DOHH2 (cell line): ENCODE results near the gene IRAG1.

Experiments used
- H3F3A ChIP-seq: fragments of 200-600 bp; sonication (generic), shearing (Covaris generic); 2 replicates; pipeline ENCODE4 v1.6.0; 2016; ENCODE audit warnings: antibody characterized with exemption, mild to moderate bottlenecking; ENCODE audit not compliant: control insufficient read depth, insufficient read depth
- H3K27ac ChIP-seq: fragments of 200-600 bp; sonication (generic); 2 replicates; pipeline ENCODE4 v1.5.1; 2014; ENCODE audit warnings: low read depth, mild to moderate bottlenecking, low read length, moderate library complexity
- H3K27me3 ChIP-seq: fragments of 200-600 bp; sonication (generic); 2 replicates; pipeline ENCODE4 v1.6.1; 2014; ENCODE audit warnings: mild to moderate bottlenecking, low read length, mixed read lengths; ENCODE audit not compliant: control insufficient read depth
- H3K36me3 ChIP-seq: fragments of 200-600 bp; sonication (generic); 2 replicates; pipeline ENCODE4 v1.6.1; 2014; ENCODE audit warnings: mild to moderate bottlenecking, low read length, moderate library complexity, mixed read lengths; ENCODE audit not compliant: control insufficient read depth
- H3K4me1 ChIP-seq: fragments of 200-600 bp; sonication (generic); 2 replicates; pipeline ENCODE4 v1.6.1; 2014; ENCODE audit warnings: mild to moderate bottlenecking, low read length, mixed read lengths; ENCODE audit not compliant: control insufficient read depth
- H3K4me2 ChIP-seq: fragments of 200-600 bp; sonication (generic); 2 replicates; pipeline ENCODE4 v1.6.0; 2014; ENCODE audit warnings: mild to moderate bottlenecking, low read length, moderate library complexity
- H3K4me3 ChIP-seq: fragments of 200-600 bp; sonication (generic); 2 replicates; pipeline ENCODE4 v1.5.1; 2014; ENCODE audit warnings: mild to moderate bottlenecking, low read length, mixed read lengths
- H3K79me2 ChIP-seq: fragments of 200-600 bp; sonication (generic); 2 replicates; pipeline ENCODE4 v1.6.1; 2014; ENCODE audit warnings: mild to moderate bottlenecking, low read length, mixed read lengths; ENCODE audit not compliant: control insufficient read depth
- H3K9me2 ChIP-seq: fragments of 200-600 bp; sonication (generic); replicated peaks from 2 replicates; pipeline ENCODE4 v1.6.1; 2014; ENCODE audit warnings: mild to moderate bottlenecking, low read length, mixed read lengths; ENCODE audit not compliant: control insufficient read depth
- H3K9me3 ChIP-seq: fragments of 200-600 bp; sonication (generic); 2 replicates; pipeline ENCODE4 v1.6.1; 2014; ENCODE audit warnings: antibody characterized with exemption, low read length, mixed read lengths; ENCODE audit not compliant: control insufficient read depth, insufficient read depth
- H4K20me1 ChIP-seq: fragments of 200-600 bp; sonication (generic); 2 replicates; pipeline ENCODE4 v1.6.0; 2014; ENCODE audit warnings: low read depth, mild to moderate bottlenecking, antibody characterized with exemption, low read length, moderate library complexity; ENCODE audit not compliant: control insufficient read depth, insufficient read depth
- EZH2phosphoT487 ChIP-seq: fragments of 200-600 bp; sonication (generic); IDR thresholded peaks from 2 replicates; pipeline ENCODE4 v1.6.1; 2017; ENCODE audit warnings: borderline replicate concordance, mild to moderate bottlenecking, antibody characterized with exemption, low read length, moderate library complexity, mixed read lengths
- TF ChIP-seq, protein P1 (sequence below): fragments of 200-600 bp; sonication (generic); IDR thresholded peaks from one replicate; pipeline ENCODE4 v1.5.1; 2014; ENCODE audit warnings: antibody characterized with exemption, mild to moderate bottlenecking, low read depth, low read length; ENCODE audit not compliant: poor library complexity, severe bottlenecking

Gene IRAG1

GRCh38 chr11:10648871-10649270 is 44.7 kb downstream of the IRAG1 start:
- H3K79me2 ChIP-seq, result no peaks in the 10 kb centered on the region
- no peaks in the 10 kb centered on the region for H3K4me1 ChIP-seq
- H3K9me3 ChIP-seq, result no peaks in the 10 kb centered on the region
- H3K27me3 ChIP-seq, result no peaks in the 10 kb centered on the region
- no peak overlapping the region for H3K4me2 ChIP-seq
- no peak overlapping the region for H3K27ac ChIP-seq
- H4K20me1 ChIP-seq, result no peaks in the 10 kb centered on the region
- H3K36me3 ChIP-seq, result no peaks in the 10 kb centered on the region
- no peak overlapping the region for H3K4me3 ChIP-seq
- no peaks in the 10 kb centered on the region for H3F3A ChIP-seq
- TF ChIP-seq, protein P1, sequence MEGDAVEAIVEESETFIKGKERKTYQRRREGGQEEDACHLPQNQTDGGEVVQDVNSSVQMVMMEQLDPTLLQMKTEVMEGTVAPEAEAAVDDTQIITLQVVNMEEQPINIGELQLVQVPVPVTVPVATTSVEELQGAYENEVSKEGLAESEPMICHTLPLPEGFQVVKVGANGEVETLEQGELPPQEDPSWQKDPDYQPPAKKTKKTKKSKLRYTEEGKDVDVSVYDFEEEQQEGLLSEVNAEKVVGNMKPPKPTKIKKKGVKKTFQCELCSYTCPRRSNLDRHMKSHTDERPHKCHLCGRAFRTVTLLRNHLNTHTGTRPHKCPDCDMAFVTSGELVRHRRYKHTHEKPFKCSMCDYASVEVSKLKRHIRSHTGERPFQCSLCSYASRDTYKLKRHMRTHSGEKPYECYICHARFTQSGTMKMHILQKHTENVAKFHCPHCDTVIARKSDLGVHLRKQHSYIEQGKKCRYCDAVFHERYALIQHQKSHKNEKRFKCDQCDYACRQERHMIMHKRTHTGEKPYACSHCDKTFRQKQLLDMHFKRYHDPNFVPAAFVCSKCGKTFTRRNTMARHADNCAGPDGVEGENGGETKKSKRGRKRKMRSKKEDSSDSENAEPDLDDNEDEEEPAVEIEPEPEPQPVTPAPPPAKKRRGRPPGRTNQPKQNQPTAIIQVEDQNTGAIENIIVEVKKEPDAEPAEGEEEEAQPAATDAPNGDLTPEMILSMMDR, result no peak
- no peak for TF ChIP-seq EZH2phosphoT487
- no peaks in the 10 kb centered on the region for H3K9me2 ChIP-seq

DNA sequence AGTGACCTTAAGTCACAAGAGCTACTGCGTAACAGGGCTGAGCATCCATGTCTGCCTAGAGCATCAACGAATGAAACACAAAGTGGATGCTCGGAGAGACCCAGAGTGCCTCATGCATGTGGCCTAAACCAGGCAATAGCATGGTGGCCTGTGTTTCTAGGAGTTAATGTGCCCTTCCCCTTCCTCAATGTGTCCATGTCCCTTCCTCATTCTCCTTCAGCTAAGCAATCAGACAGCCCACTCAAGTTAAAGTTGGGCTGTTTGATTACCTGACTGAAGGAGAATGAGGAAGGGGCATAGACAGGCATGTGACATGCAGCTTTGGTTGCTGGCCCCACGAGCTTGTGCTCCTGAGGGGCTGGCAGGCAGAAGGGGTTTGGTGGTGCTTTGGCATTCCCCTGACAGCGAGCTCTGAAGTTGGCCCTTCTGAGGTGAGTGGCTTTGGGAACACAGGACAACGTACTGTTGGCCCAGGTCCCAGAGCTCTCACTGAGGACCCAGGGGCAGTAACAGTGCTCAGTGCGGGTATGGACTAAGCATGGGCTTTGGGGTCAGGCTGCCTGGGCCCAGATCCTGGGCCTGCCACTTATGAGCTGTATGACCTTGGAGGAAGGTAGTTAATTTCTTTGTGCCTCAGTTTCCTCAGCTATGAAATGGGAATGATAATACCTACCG is 46.7 kb downstream of the IRAG1 start:
- Histone ChIP-seq H3K27ac (no peak overlapping the region), H3F3A (no peaks in the 10 kb centered on the region), H3K4me1 (peaks cover 4% of the 10 kb centered on the region), H4K20me1 (no peaks in the 10 kb centered on the region), H3K27me3 (no peaks in the 10 kb centered on the region), H3K9me3 (no peaks in the 10 kb centered on the region), H3K36me3 (no peaks in the 10 kb centered on the region), H3K4me3 (no peak overlapping the region), H3K9me2 (no peaks in the 10 kb centered on the region), H3K79me2 (no peaks in the 10 kb centered on the region), H3K4me2 (no peak overlapping the region)
- TF ChIP-seq, protein P1, result no peak
- TF ChIP-seq EZH2phosphoT487, result no peak

DNA sequence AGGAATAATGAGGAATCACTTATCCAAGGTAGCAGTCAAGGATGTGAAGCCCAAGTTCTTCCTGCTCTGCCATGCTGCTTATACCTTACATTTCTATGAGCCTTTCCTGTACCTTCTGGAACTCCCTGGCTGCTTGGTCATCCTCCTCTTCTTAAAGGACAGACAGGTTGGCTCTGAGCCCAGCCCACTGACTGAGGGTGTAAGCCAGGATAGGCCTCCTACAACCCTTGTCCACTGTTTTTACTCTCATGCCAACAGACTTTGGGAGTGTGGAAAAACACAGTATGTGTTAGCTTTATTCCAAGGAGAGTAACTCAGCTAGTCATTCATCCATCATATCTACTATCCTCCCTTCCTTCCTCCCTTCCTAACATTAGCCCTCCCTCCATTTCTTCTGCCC is 47.5 kb downstream of the IRAG1 start:
- H3K9me2 ChIP-seq, result no peaks in the 10 kb centered on the region
- H3K4me2 ChIP-seq, result no peak overlapping the region

More for the DNA sequence above, 47.5 kb downstream of the IRAG1 start:
- Histone ChIP-seq H3K27ac (no peak overlapping the region), H3K27me3 (no peaks in the 10 kb centered on the region), H3K4me3 (no peak overlapping the region), H4K20me1 (no peaks in the 10 kb centered on the region), H3K4me1 (peaks cover 12% of the 10 kb centered on the region), H3K79me2 (no peaks in the 10 kb centered on the region), H3K36me3 (no peaks in the 10 kb centered on the region), H3K9me3 (no peaks in the 10 kb centered on the region), H3F3A (no peaks in the 10 kb centered on the region)
- no peak for TF ChIP-seq EZH2phosphoT487
- TF ChIP-seq, protein P1, result no peak
